WTC11 (cell line): ENCODE results near the gene TES.

ENCODE experiments used
- CREM ChIP-seq: sonication (generic); formaldehyde crosslinking; IDR thresholded peaks from 2 replicates; pipeline ENCODE4 v1.8.1; 2022; ENCODE audit warnings: mild to moderate bottlenecking, missing genetic modification reagents, moderate library complexity
- FOXP1 ChIP-seq: sonication (generic); formaldehyde crosslinking; IDR thresholded peaks from 2 replicates; pipeline ENCODE4 v1.8.0; 2022; ENCODE audit warnings: missing genetic modification reagents, mild to moderate bottlenecking, moderate library complexity, borderline replicate concordance
- IRF2 ChIP-seq: sonication (generic); formaldehyde crosslinking; IDR thresholded peaks from 2 replicates; pipeline ENCODE4 v1.8.0; 2022; ENCODE audit warnings: low read depth, missing genetic modification reagents, borderline replicate concordance
- NFYB ChIP-seq: sonication (generic); formaldehyde crosslinking; conservative IDR thresholded peaks from 2 replicates; pipeline ENCODE4 v1.8.0; 2022; ENCODE audit warnings: low read depth, missing genetic modification reagents
- TF ChIP-seq, protein P1 (sequence below): sonication (generic); formaldehyde crosslinking; conservative IDR thresholded peaks from 2 replicates; pipeline ENCODE4 v1.8.1; 2022; ENCODE audit warnings: mild to moderate bottlenecking, missing genetic modification reagents
- TF ChIP-seq, protein P2 (sequence below): fragments of 200-600 bp; IDR thresholded peaks from 2 replicates; pipeline ENCODE4 v1.8.0; 2022; ENCODE audit warnings: antibody characterized with exemption

DNA sequence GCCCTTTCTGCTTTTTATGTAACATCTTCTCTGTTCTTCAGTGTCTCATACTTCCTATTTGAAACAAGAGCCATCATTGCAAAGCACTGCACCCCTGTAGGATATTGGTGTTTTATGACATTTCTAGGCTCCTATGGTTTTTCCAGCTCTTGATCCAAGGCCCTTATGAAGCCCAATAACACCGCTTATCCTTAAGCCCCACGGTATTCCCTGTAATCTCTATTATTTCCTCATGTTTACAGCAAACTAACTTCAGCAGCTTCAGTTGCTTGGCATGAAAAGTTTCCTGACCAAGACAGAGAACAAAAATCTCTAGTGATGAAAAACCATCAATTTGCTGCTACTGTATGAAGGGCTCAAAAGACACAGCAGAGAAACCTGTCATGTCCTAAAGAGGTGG lies 34.1 kb upstream of the TES start:
- TF ChIP-seq IRF2 (CRISPR knock-in tag) (no peak), CREM (CRISPR knock-in tag) (no peak), NFYB (CRISPR knock-in tag) (no peak), FOXP1 (CRISPR knock-in tag) (no peak)
- TF ChIP-seq, protein P1, sequence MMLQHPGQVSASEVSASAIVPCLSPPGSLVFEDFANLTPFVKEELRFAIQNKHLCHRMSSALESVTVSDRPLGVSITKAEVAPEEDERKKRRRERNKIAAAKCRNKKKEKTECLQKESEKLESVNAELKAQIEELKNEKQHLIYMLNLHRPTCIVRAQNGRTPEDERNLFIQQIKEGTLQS, result no peak
- TF ChIP-seq, protein P2, sequence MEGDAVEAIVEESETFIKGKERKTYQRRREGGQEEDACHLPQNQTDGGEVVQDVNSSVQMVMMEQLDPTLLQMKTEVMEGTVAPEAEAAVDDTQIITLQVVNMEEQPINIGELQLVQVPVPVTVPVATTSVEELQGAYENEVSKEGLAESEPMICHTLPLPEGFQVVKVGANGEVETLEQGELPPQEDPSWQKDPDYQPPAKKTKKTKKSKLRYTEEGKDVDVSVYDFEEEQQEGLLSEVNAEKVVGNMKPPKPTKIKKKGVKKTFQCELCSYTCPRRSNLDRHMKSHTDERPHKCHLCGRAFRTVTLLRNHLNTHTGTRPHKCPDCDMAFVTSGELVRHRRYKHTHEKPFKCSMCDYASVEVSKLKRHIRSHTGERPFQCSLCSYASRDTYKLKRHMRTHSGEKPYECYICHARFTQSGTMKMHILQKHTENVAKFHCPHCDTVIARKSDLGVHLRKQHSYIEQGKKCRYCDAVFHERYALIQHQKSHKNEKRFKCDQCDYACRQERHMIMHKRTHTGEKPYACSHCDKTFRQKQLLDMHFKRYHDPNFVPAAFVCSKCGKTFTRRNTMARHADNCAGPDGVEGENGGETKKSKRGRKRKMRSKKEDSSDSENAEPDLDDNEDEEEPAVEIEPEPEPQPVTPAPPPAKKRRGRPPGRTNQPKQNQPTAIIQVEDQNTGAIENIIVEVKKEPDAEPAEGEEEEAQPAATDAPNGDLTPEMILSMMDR, result no peak
